Measurements from ENCODE around the gene PTPRN2. TPM values are rescaled to one million over a fixed set of nuclear protein-coding genes. Genes with fewer than 3 reads are reported as not detected.
"Not testable (repeated sequence)": the region's sequence is repeated elsewhere in the genome, so short reads cannot be mapped to it uniquely, and the experiment has no call there.

Gene PTPRN2
- total RNA-seq, 2 donors from 2014 or later = 26.1 to 55.5 TPM

GRCh38 chr7:158037211-158037610 is 550.4 kb downstream of the PTPRN2 start:
- TF ChIP-seq POLR2AphosphoS5 (IDR thresholded peaks at IDR 0.05) (no peak), CTCF (IDR thresholded peaks at IDR 0.05) (no peak), POLR2A (IDR thresholded peaks at IDR 0.05) (no peak)
- H3K36me3 ChIP-seq = no peaks in the 10 kb centered on the region
- 81% methylated on average over 7 of the region's 7 CpGs for WGBS
- no peak overlapping the region for H3K27ac ChIP-seq
- intact Hi-C loops (cut with DNase I) = no loop called here
- H3K9me3 ChIP-seq = no peaks in the 10 kb centered on the region
- no peaks in the 10 kb centered on the region for H3K27me3 ChIP-seq (replicated peaks; ENCODE audit: insufficient read depth)
- H3K4me1 ChIP-seq (replicated peaks) = no peaks in the 10 kb centered on the region
- DNase-seq (ENCODE audit: low spot score) = no peak
- no peak overlapping the region for H3K4me3 ChIP-seq

GRCh38 chr7:158035343-158035742 is 552.3 kb downstream of the PTPRN2 start:
- H3K36me3 ChIP-seq = no peaks in the 10 kb centered on the region
- no peak overlapping the region for H3K4me3 ChIP-seq
- WGBS = 59% methylated on average over 4 of the region's 4 CpGs
- no peaks in the 10 kb centered on the region for H3K27me3 ChIP-seq (replicated peaks; ENCODE audit: insufficient read depth)
- H3K4me1 ChIP-seq (replicated peaks) = no peaks in the 10 kb centered on the region
- intact Hi-C loops (cut with DNase I) = no loop called here
- no peak for TF ChIP-seq POLR2AphosphoS5 (IDR thresholded peaks at IDR 0.05)
- no peak for TF ChIP-seq CTCF (IDR thresholded peaks at IDR 0.05)
- TF ChIP-seq POLR2A (IDR thresholded peaks at IDR 0.05) = no peak
- H3K9me3 ChIP-seq = no peaks in the 10 kb centered on the region
- no peak for DNase-seq (ENCODE audit: low spot score)
- H3K27ac ChIP-seq = no peak overlapping the region

GRCh38 chr7:158034571-158034970 is 553.1 kb downstream of the PTPRN2 start:
- TF ChIP-seq POLR2A (IDR thresholded peaks at IDR 0.05) = no peak
- no peak for TF ChIP-seq CTCF (IDR thresholded peaks at IDR 0.05)
- TF ChIP-seq POLR2AphosphoS5 (IDR thresholded peaks at IDR 0.05) = no peak
- WGBS = 71% methylated on average over 3 of the region's 3 CpGs

GRCh38 chr7:158033925-158034324 is 553.7 kb downstream of the PTPRN2 start:
- H3K27ac ChIP-seq; intact Hi-C loops (cut with DNase I); H3K4me1 ChIP-seq (replicated peaks); H3K9me3 ChIP-seq; H3K36me3 ChIP-seq; H3K4me3 ChIP-seq; DNase-seq (ENCODE audit: low spot score); H3K27me3 ChIP-seq (replicated peaks; ENCODE audit: insufficient read depth): not testable (repeated sequence)
- whole genome bisulfite sequencing = 90% methylated on average over 6 of the region's 6 CpGs

More at GRCh38 chr7:158034571-158034970, 553.1 kb downstream of the PTPRN2 start:
- no peaks in the 10 kb centered on the region for H3K9me3 ChIP-seq
- intact Hi-C loops (cut with DNase I) = no loop called here
- H3K4me3 ChIP-seq = no peak overlapping the region
- H3K4me1 ChIP-seq (replicated peaks) = no peaks in the 10 kb centered on the region
- no peak for DNase-seq (ENCODE audit: low spot score)
- H3K27ac ChIP-seq = no peak overlapping the region
- H3K36me3 ChIP-seq = no peaks in the 10 kb centered on the region
- H3K27me3 ChIP-seq (replicated peaks; ENCODE audit: insufficient read depth) = no peaks in the 10 kb centered on the region

GRCh38 chr7:158033196-158033595 is 554.4 kb downstream of the PTPRN2 start:
- H3K27ac ChIP-seq = no peak overlapping the region
- no peaks in the 10 kb centered on the region for H3K27me3 ChIP-seq (replicated peaks; ENCODE audit: insufficient read depth)
- WGBS = 85% methylated on average over 8 of the region's 8 CpGs
- no peak for DNase-seq (ENCODE audit: low spot score)
- H3K36me3 ChIP-seq = no peaks in the 10 kb centered on the region
- H3K4me3 ChIP-seq = no peak overlapping the region
- intact Hi-C loops (cut with DNase I) = no loop called here
- no peaks in the 10 kb centered on the region for H3K4me1 ChIP-seq (replicated peaks)
- H3K9me3 ChIP-seq = no peaks in the 10 kb centered on the region
- TF ChIP-seq POLR2A (IDR thresholded peaks at IDR 0.05) = no peak
- no peak for TF ChIP-seq CTCF (IDR thresholded peaks at IDR 0.05)
- TF ChIP-seq POLR2AphosphoS5 (IDR thresholded peaks at IDR 0.05) = no peak
